SW480 (cell line): Measurements from ENCODE around the gene SLC44A3.

ENCODE experiments used
- DNase-seq: peaks from one replicate; pipeline ENCODE4 v3.0.0-alpha.2; 2016; ENCODE audit warnings: low spot score

The SLC44A3 gene

GRCh38 chr1:94874423-94874822 lies 54.3 kb downstream of the SLC44A3 start:
- no peak for DNase-seq

GRCh38 chr1:94875794-94876193 lies 55.6 kb downstream of the SLC44A3 start:
- DNase-seq = no peak

GRCh38 chr1:94876362-94876761 lies 56.2 kb downstream of the SLC44A3 start:
- DNase-seq = no peak

- DNase-seq = no peak
These were observed 58.2 kb downstream of the SLC44A3 start for GRCh38 chr1:94878329-94878728.

DNA sequence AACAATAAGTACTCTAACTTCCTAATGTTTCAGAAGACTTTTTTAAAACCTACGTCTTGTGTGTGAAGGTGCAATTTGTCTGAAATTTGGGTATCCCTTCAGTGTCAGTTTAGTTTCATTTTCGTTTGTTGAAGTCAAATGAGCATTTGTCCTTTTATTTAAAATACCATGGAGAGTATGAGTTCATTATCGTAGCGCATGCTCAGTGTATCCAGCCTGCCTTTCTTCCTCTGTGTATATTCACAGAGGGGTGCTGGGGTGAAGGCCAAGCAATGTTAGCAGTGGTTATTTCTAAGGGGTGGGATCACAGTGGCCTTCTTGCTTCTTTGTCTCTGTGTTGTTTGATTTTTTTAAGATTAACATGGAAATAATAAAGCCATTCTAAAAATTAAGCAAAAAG lies 63.5 kb downstream of the SLC44A3 start:
- no peak for DNase-seq

- no peak for DNase-seq
These were observed 63.9 kb downstream of the SLC44A3 start for GRCh38 chr1:94884106-94884505.

DNA sequence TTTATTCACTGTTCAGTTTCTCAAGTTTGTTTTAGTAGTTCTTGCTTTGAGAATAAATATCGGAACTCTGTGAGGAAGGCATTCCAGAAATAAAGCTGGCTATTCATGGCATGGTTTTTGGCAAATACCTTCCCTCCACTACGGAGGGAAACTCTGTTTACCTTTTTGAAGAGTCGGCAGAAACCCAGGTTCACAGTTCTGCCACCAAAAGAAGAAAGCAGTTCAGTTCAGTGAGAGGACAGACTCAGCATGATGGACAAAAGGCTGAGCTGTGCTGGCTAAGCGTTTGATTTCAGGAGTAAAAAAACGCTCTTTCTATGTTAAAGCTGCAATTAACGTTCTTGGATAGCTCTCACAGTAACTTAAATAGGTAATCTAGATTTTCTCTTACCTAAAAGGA lies 64.3 kb downstream of the SLC44A3 start:
- DNase-seq = no peak

DNA sequence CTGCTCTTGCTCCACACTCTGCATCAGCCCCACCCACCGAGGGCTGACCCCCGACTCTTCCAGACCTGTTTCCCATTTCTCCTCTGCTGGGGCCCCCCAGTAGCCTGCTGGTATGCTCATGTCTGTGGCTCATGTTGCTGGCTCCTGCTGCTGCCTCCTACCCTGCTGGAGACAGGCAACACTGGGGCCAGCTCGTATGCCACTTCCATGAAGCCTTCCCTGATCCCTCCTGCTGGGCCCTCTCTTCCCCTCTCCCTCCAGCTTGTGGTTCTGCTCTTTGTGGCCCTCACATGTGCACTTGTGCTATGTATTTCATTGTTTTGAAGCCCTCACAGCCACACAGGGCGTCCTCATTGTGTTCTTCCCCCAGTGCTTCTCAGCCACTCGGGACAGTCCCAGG lies 66.2 kb downstream of the SLC44A3 start:
- DNase-seq = no peak

GRCh38 chr1:94887106-94887505 lies 66.9 kb downstream of the SLC44A3 start:
- DNase-seq = no peak

DNA sequence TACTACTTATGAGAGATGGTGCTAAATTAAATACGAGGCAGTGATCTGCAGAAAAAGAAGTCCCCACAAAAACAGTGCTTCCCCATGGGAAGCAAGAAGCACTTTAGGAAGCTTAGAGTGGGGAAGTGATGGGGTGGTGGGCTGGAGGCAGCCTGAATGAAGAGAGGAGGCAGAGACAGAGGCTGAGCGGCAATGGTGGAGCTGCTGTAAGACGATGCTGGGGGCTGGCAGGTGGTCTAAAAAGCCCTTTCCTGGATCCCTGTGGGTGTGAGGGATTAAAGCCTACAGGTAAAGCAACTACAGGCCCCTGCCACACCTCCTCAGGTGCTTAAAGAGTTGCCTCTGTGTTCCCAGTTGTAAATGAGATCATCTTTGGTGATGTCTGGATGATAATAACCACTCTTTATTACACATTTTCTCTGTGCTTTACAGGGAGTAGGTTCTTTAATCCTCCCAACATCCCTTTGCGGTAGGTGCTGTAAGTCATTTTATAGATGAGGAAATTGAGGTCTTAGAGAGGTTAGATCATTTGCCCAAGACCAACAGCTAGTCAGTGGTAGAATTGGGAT lies 67.5 kb downstream of the SLC44A3 start:
- DNase-seq = no peak

DNA sequence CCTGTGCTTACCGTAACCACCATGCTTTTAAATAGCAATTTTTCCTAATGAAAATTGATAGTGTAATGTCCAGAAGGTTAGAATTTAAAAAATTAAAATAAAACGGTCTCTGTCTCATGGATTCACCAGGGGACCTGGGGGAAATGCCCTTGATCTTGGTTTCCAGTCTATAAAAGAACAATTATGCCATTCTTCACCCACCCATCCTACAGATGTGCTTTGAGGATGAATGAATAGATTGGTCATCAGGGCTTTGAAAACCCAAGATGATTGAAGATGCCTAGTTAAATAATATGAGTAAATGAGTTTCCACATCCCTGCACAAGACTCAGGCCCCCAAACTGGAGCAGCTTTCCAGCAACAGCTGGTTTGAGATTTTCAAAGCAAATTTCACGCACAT lies 68.0 kb downstream of the SLC44A3 start:
- no peak for DNase-seq

DNA sequence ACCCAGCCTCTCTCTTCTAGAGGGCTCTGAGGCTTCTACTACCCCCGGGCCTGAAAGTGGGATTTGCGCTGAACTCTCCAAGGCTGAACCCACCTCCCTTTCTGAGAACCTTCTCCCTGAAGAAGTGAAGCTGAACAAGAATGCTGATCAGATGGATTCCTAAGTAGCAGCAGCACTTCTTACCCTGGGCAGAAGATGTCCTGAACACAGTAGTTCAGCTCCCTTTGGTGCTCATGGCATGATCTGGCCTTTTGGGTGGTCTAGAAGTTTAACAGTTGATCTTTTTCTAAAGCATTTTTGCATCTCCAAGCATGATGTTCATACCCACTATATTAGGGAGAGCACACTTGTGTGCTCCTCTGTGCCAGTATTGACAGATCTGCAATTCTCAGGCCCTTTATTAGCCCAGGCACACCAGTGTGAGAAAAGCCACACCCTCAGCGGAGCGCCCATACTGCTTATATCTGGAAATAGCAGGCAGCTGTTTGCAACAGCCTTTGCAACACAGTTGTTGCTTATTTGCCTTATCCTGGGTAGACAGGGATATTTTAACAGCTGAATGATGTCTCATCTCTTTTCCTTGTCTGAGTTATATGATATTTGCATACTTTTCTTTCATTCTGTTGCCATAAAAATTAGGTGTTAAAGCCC lies 72.6 kb downstream of the SLC44A3 start:
- no peak for DNase-seq

GRCh38 chr1:94894630-94895029 lies 74.5 kb downstream of the SLC44A3 start:
- no peak for DNase-seq

GRCh38 chr1:94895518-94895917 lies 75.4 kb downstream of the SLC44A3 start:
- DNase-seq = no peak

DNA sequence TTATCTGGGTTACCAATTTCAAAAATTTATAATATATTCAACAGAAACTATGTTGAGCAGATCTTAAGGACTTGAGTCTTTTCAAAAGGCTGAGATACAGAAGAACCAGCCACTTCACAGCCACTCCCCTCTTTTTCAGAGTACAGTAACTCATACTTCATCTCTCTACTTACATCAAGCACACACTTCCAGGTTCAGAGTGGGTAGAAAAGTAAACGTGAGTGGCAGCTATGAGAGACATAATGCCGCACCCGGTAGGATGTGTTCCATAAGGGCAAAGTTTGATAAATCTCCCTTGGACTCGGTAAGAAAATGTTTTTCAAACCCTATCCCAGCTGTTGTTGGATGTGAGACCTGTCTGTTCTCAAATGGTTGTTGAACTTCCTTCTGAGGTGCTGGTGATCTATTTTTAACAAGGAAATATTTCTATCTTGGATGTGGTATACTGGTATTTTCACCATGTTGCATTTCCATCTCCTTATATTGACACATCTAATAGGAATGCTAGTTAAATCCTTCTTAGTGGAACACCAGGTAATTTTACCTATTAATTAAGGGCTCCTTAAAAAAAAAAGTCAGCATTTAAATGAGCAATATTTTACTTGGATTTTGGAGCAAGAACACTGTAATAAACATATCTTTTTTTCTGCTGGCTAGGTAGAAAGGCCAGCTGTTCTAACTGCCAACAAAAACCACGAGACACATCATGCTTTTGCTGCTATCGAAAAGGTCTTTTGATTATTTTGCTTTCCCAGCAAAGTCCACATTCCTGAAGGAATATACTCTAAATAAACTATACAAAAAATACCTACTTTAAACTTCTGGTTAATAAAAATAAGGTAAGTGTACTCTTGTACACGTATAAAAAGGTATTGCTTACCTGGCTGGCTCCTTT lies 78.6 kb downstream of the SLC44A3 start:
- no peak for DNase-seq

DNA sequence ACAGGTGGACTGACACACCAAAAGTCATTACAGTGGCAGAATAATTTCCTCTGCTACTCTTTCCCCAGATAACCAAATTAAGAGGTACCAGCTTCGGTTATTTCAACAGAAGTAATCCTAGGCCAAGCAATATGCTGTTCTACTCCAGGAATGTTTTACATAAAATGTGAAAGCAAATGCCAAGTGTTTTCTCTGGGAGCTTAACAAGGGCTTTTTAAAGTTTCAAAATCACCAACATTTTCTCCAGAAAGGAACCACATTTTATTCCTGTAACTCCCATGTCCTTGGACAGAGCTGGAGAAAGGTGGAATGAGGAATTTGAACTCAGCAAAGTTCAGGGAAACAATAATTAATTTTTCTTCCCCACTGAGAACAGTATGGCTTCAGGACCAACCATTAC lies 79.6 kb downstream of the SLC44A3 start:
- no peak for DNase-seq

DNA sequence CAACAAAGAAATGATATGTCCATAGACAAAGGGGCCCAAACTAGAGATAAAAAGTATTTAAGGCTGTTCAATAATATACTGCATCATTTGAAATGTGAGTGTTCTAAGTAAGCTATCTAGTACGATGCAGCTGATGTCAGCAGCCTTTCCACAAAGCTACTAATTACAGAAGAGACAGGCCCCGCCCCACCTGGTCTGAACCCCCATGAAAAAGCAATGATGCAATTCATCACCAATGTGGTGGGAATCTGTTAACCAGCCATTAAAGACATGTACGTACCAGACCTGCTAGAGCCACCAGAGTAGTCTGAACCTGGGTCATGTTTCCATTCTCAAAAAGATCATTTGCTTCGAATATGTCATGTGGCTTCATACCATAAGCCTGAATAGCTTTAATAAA lies 81.7 kb downstream of the SLC44A3 start:
- peak; percentile 70 for DNase-seq

- no peak for DNase-seq
These were observed 83.3 kb downstream of the SLC44A3 start for GRCh38 chr1:94903280-94904009.

DNA sequence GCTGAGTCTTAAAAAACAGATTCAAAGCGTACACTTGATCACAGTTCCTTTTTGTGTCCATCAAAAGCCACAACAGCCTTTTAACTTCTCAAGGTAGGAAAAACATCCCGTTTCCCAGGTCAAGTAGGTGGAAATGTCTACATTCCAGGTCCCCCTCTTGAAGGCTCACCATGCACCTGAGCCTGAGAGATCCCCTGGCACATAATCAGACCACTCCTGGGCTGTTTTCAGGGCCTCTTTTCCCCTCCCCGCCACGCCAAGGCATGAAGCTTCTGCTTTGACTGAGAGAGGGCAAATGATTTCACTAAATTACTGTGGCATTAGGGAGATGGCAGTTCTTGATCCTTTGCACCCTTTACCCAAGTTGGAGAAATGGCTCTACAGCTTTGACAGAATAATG lies 85.0 kb downstream of the SLC44A3 start:
- DNase-seq = no peak

GRCh38 chr1:94906382-94906781 lies 86.2 kb downstream of the SLC44A3 start:
- DNase-seq = no peak

GRCh38 chr1:94907136-94907535 lies 87.0 kb downstream of the SLC44A3 start:
- no peak for DNase-seq

- DNase-seq = no peak
These were observed 88.0 kb downstream of the SLC44A3 start for GRCh38 chr1:94908190-94908589.

DNA sequence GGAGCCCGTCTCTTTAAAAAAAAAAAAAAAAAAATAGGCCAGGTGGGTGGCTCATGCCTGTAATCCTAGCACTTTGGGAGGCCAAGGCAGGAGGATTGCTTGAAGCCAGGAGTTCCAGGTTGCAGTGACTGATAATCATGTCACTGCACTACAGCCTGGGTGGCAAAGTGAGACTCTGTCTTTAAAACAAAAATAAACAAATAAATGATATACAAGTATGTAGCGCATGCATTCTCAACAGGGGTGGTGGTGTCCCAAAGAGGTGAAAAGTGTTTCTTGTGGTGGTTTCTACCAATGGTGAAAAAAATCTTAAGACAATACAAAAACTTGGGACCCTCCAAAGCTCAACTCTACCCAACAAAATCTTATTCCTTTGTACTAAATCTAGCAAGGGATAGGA lies 88.8 kb downstream of the SLC44A3 start:
- no peak for DNase-seq
